Fibroblast of mammary gland (primary cell): ENCODE measurements around the gene VEZT.

Source experiments
- DNase-seq: peaks from one replicate; pipeline ENCODE4 v3.0.0-alpha.2; 2010; ENCODE audit warnings: low read depth
- H3K4me3 ChIP-seq: 2 replicates; pipeline ENCODE4 v1.5.1; 2011; ENCODE audit warnings: low read depth, mild to moderate bottlenecking, low read length, moderate library complexity; ENCODE audit not compliant: control insufficient read depth
- CTCF ChIP-seq: conservative IDR thresholded peaks from 2 replicates; pipeline ENCODE4 v1.5.1; 2011; ENCODE audit warnings: low read depth, low read length, inconsistent platforms; ENCODE audit not compliant: control insufficient read depth, insufficient read depth

Gene VEZT

GRCh38 chr12:95265765-95266164 lies 48.2 kb downstream of the VEZT start:
- no peak for DNase-seq
- no peak overlapping the region for H3K4me3 ChIP-seq
- no peak for TF ChIP-seq CTCF

GRCh38 chr12:95266254-95266653 lies 48.6 kb downstream of the VEZT start:
- TF ChIP-seq CTCF: no peak
- no peak for DNase-seq
- no peak overlapping the region for H3K4me3 ChIP-seq

- no peak for TF ChIP-seq CTCF
- no peak overlapping the region for H3K4me3 ChIP-seq
- DNase-seq: no peak
These were observed 52.3 kb downstream of the VEZT start for GRCh38 chr12:95269892-95270291.

GRCh38 chr12:95271465-95271864 lies 53.9 kb downstream of the VEZT start:
- DNase-seq: no peak
- H3K4me3 ChIP-seq: no peak overlapping the region
- TF ChIP-seq CTCF: no peak

GRCh38 chr12:95277139-95277538 lies 59.5 kb downstream of the VEZT start:
- peak; percentile 80 for DNase-seq
- TF ChIP-seq CTCF: no peak
- no peak overlapping the region for H3K4me3 ChIP-seq

- no peak for DNase-seq
- no peak overlapping the region for H3K4me3 ChIP-seq
- TF ChIP-seq CTCF: no peak
These were observed 62.2 kb downstream of the VEZT start for GRCh38 chr12:95279856-95280255.

GRCh38 chr12:95282266-95282665 lies 64.7 kb downstream of the VEZT start:
- TF ChIP-seq CTCF: no peak
- no peak for DNase-seq
- H3K4me3 ChIP-seq: no peak overlapping the region
